Stimulated activated naive CD8-positive, alpha-beta T cell treated with anti-CD3 and anti-CD28 coated beads, Interleukin-15, Interleukin-2, amounts not matched to agents 100 ng/mL and 50 ng/mL, for 24 hours (primary cell): ENCODE data around the gene FAM216A.
"Not testable (repeated sequence)": the region's sequence is repeated elsewhere in the genome, so short reads cannot be mapped to it uniquely, and the experiment has no call there.

ENCODE experiments used
- H3K27ac Mint-ChIP-seq: one replicate; pipeline ENCODE4 v1.8.0; 2021; ENCODE audit warnings: mild to moderate bottlenecking, mixed read lengths
- H3K27me3 Mint-ChIP-seq: one replicate; pipeline ENCODE4 v1.8.0; 2021; ENCODE audit warnings: mixed read lengths
- H3K36me3 Mint-ChIP-seq: one replicate; pipeline ENCODE4 v1.8.0; 2021; ENCODE audit warnings: low read depth, mixed read lengths
- H3K4me1 Mint-ChIP-seq: one replicate; pipeline ENCODE4 v1.8.0; 2021; ENCODE audit warnings: low read depth, mixed read lengths
- H3K4me3 Mint-ChIP-seq: one replicate; pipeline ENCODE4 v1.8.0; 2021; ENCODE audit warnings: mild to moderate bottlenecking, mixed read lengths
- H3K9me3 Mint-ChIP-seq: one replicate; pipeline ENCODE4 v1.8.0; 2021; ENCODE audit warnings: mixed read lengths

FAM216A gene

DNA sequence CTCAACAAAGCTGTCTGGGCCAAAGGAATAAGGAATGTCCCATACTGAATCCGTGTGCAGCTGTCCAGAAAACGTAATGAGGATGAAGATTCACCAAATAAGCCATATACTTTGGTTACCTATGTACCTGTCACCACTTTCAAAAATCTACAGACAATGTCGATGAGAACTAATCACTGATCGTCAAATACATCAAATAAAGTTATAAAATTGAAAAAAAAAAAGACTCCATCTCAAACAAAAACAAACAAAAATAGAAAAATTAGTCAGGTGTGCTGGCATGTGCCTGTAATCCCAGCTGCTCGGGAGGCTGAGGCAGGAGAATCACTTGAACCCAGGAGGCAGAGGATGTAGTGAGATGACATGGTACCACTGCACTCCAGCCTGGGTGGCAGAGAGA, 7.5 kb upstream of the FAM216A start:
- H3K9me3 Mint-ChIP-seq, H3K4me3 Mint-ChIP-seq, H3K27ac Mint-ChIP-seq, H3K27me3 Mint-ChIP-seq: not testable (repeated sequence)
- Mint-ChIP-seq H3K36me3 (peaks cover 55% of the 10 kb centered on the region), H3K4me1 (peaks cover 12% of the 10 kb centered on the region)

DNA sequence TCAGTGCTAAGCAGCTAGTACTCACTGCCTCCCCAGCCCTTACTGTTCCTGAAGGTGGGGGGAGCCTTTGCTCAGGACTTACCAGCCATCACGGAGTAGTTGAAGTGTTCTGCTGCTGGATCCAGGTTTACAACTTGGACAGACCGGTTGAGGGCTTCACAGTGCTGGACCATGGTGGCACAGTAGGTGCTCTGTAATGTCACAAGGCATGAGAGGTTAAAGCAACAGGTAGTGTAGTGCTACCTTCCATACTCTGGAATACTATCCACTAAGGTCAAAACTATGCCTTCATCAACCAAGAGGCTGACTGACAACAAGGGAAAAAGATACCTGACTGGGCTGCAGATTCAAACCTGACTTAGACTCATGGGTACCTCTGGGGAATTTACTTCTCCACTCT, 3.6 kb upstream of the FAM216A start:
- Mint-ChIP-seq H3K36me3 (peaks cover 51% of the 10 kb centered on the region), H3K27ac (no peak overlapping the region), H3K4me3 (no peak overlapping the region), H3K9me3 (no peaks in the 10 kb centered on the region), H3K4me1 (peaks cover 40% of the 10 kb centered on the region), H3K27me3 (no peaks in the 10 kb centered on the region)

- H3K27me3 Mint-ChIP-seq, H3K4me3 Mint-ChIP-seq, H3K27ac Mint-ChIP-seq, H3K9me3 Mint-ChIP-seq: not testable (repeated sequence)
- Mint-ChIP-seq H3K4me1 (peaks cover 47% of the 10 kb centered on the region), H3K36me3 (peaks cover 54% of the 10 kb centered on the region)
Measured at GRCh38 chr12:110465765-110466164, 2.9 kb upstream of the FAM216A start.

DNA sequence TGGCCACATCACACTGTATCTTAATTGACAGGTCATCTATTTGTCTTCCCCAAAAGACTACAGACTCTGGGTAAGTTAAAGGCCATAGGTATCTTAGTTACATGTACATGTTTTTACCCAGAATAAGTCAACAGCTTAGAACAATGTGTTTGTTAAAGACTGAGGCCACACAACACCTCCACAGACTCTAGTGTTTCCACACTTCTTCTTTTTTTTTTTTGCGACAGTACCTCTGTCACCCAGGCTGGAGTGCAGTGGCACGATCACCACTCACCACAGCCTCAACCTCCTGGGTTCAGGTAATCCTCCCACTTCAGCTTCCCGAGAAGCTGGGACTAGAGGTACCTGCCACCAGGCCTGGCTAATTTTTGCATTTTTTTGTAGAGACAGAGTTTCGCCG, 1.9 kb upstream of the FAM216A start:
- Mint-ChIP-seq H3K36me3 (peaks cover 52% of the 10 kb centered on the region), H3K9me3 (no peaks in the 10 kb centered on the region), H3K4me3 (peak overlapping the region; percentile 97), H3K27me3 (no peaks in the 10 kb centered on the region), H3K27ac (no peak overlapping the region), H3K4me1 (peaks cover 52% of the 10 kb centered on the region)

- Mint-ChIP-seq H3K36me3 (peaks cover 48% of the 10 kb centered on the region), H3K4me1 (peaks cover 52% of the 10 kb centered on the region), H3K27ac (peak overlapping the region; percentile 100), H3K27me3 (no peaks in the 10 kb centered on the region), H3K9me3 (no peaks in the 10 kb centered on the region), H3K4me3 (peak overlapping the region; percentile 97)
Measured at GRCh38 chr12:110467847-110468213, 815 bp upstream of the FAM216A start.

DNA sequence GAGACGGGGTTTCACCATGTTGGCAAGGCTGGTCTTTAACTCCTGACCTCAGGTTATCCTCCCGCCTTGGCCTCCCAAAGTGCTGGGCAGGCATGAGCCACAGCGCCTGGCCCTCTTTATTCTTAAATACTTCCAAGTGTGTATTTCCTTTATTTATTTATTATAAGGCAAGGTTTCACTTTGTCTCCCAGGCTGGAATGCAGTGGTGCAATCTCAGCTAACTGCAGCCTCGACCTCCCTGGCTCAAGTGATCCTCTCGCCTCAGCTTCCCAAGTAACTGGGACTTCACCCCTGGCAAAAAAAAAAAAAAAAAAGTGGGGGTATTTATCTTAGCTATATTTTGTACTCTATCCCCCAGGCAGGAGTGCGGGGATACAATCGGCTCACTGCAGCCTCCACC, 6.8 kb downstream of the FAM216A start:
- Mint-ChIP-seq H3K27me3 (no peaks in the 10 kb centered on the region), H3K9me3 (no peaks in the 10 kb centered on the region), H3K36me3 (peaks cover 32% of the 10 kb centered on the region), H3K4me1 (peaks cover 8% of the 10 kb centered on the region), H3K4me3 (no peak overlapping the region), H3K27ac (no peak overlapping the region)

- Mint-ChIP-seq H3K27ac (peak overlapping the region; percentile 42), H3K4me1 (peaks cover 38% of the 10 kb centered on the region), H3K4me3 (peak overlapping the region; percentile 49), H3K27me3 (no peaks in the 10 kb centered on the region), H3K9me3 (peaks cover 6% of the 10 kb centered on the region), H3K36me3 (peaks cover 40% of the 10 kb centered on the region)
Measured at GRCh38 chr12:110498984-110499706, 30.5 kb downstream of the FAM216A start.

DNA sequence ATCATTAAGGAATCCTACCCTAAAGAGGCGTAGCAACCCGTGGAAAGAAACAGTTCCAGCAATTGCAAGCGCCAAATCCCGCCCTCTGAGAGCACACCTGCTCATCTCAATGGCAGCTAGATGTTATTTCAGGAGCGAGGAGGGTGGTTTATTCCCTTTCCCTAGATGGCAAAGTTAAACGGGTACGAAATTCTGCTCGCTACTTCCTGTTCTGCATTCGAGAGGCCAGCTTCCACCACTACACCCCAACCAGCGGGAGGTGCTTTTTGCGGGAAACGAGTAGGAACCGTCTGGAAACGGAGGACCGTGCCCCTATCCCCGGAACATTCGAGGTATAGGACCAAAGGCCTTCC, 32.7 kb downstream of the FAM216A start:
- H3K9me3 Mint-ChIP-seq: peaks cover 6% of the 10 kb centered on the region
- peak overlapping the region; percentile 91 for H3K4me3 Mint-ChIP-seq
- H3K27ac Mint-ChIP-seq: peak overlapping the region; percentile 95
- peaks cover 38% of the 10 kb centered on the region for H3K4me1 Mint-ChIP-seq
- no peaks in the 10 kb centered on the region for H3K27me3 Mint-ChIP-seq
- peaks cover 29% of the 10 kb centered on the region for H3K36me3 Mint-ChIP-seq

DNA sequence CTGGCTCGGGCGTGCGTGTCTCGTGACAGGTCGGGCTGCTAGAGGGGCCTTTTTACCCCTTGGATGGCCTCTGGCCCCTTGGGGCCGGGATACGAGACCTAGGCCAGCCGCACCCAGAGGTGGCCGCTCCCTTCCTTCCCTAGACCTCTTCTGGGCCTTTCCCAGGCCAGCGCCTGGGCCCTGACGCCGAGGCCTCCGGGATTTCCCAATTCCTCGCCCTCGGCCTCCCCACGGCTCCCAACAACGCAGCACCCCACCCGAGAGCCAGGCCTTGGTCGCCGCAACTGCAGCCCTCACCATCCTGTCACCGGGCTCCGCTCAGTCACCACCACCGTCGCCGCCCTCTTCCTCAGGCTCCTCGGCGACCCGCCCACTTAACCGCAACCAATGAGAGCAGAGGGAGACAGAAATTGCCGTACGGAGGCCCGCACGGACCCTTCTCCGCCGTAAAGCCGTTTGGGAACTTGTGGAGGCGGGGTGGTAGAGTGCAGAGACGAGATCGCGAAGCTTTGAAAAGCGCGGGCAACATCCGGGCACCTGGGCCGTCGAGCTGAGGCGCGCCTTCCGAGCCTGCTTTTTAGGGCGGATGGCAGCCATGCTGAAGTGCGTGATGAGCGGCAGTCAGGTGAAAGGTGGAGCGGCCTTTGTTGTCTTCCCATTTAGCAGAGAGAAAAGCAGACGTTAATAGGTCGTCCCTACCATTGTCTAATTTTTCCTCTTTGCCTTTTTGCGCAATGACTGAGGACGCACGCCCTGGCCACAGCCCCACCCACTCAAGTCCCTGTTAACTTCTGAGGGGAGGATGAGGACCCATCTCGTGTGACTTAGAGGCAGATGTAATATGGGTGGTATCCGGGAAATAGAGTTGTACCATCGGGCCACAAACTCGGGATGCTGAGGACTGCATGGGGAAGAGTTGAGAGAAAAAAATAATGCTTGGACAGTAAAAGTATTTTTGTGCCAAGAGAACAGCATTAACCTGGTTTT, 33.4 kb downstream of the FAM216A start, which contains the start of the genes RAD9B and VPS29:
TSS of gene RAD9B (plus strand) at position 580 of the 987 bp plus-strand sequence. CDS start at position 587, 7 bp downstream.
TSS of gene VPS29 (minus strand) at position 360 of the 987 bp plus-strand sequence. CDS start at position 300, 60 bp downstream.
- Mint-ChIP-seq H3K36me3 (peaks cover 25% of the 10 kb centered on the region), H3K27me3 (no peaks in the 10 kb centered on the region), H3K4me3 (peak within 1 kb of the TSS; percentile 91), H3K4me1 (peaks cover 38% of the 10 kb centered on the region), H3K9me3 (peaks cover 6% of the 10 kb centered on the region), H3K27ac (peak within 1 kb of the TSS; percentile 95)

DNA sequence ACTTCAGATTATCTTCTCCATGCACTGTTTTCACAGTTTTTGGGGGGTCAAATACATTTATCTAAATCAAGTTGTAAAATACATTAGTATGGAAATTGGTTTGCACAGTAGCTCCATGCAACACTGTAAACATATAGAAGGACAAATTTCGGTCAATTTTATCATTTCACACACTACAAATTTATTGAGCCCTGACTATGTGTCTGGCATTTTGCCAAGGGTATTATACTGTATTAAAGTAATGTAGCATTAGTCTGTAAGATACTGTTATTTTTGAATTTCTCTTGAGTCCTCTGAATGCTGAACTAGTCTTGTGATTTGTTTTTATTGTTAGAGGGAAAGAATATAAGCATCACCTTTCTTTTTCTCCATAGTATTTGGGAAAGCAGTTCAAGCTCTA, 34.8 kb downstream of the FAM216A start:
- H3K36me3 Mint-ChIP-seq: peaks cover 25% of the 10 kb centered on the region
- peaks cover 6% of the 10 kb centered on the region for H3K9me3 Mint-ChIP-seq
- peaks cover 34% of the 10 kb centered on the region for H3K4me1 Mint-ChIP-seq
- H3K27me3 Mint-ChIP-seq: no peaks in the 10 kb centered on the region
- H3K4me3 Mint-ChIP-seq: no peak overlapping the region
- peak overlapping the region; percentile 34 for H3K27ac Mint-ChIP-seq

- no peak overlapping the region for H3K4me3 Mint-ChIP-seq
- H3K4me1 Mint-ChIP-seq: peaks cover 15% of the 10 kb centered on the region
- peaks cover 14% of the 10 kb centered on the region for H3K36me3 Mint-ChIP-seq
- H3K9me3 Mint-ChIP-seq: peaks cover 6% of the 10 kb centered on the region
- no peak overlapping the region for H3K27ac Mint-ChIP-seq
- H3K27me3 Mint-ChIP-seq: no peaks in the 10 kb centered on the region
Measured at GRCh38 chr12:110505332-110505731, 36.7 kb downstream of the FAM216A start.

DNA sequence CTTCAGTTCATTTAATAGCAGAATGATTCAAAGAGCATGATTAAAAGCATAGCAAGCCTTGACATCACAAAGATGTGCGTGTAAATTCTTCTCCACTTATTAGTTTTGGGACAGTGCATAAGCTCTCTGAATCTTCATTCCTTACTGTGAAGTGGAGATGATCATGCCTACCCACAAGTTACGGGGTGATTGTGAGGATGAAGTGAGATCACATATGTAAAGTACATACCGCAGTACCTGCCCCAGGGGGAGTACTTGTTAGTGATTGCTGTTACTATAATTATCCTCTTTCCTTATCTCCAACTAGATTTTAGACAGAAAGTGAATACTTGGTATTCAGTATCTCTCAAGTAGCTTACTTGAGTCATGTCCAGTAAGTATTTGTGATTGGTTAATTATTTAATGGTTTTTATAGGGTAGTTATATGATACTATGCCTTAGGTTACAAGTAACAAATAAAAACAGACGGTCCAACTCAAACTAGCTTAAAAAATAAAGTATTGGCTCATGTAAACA, 39.5 kb downstream of the FAM216A start:
- H3K4me3 Mint-ChIP-seq: no peak overlapping the region
- no peaks in the 10 kb centered on the region for H3K36me3 Mint-ChIP-seq
- no peaks in the 10 kb centered on the region for H3K27me3 Mint-ChIP-seq
- no peaks in the 10 kb centered on the region for H3K4me1 Mint-ChIP-seq
- no peaks in the 10 kb centered on the region for H3K9me3 Mint-ChIP-seq
- no peak overlapping the region for H3K27ac Mint-ChIP-seq

- H3K4me3 Mint-ChIP-seq: no peak overlapping the region
- no peaks in the 10 kb centered on the region for H3K36me3 Mint-ChIP-seq
- no peak overlapping the region for H3K27ac Mint-ChIP-seq
- H3K9me3 Mint-ChIP-seq: no peaks in the 10 kb centered on the region
- no peaks in the 10 kb centered on the region for H3K4me1 Mint-ChIP-seq
- no peaks in the 10 kb centered on the region for H3K27me3 Mint-ChIP-seq
Measured at GRCh38 chr12:110513842-110514241, 45.2 kb downstream of the FAM216A start.

- Mint-ChIP-seq H3K36me3 (no peaks in the 10 kb centered on the region), H3K27ac (no peak overlapping the region), H3K9me3 (no peaks in the 10 kb centered on the region), H3K27me3 (no peaks in the 10 kb centered on the region), H3K4me1 (no peaks in the 10 kb centered on the region), H3K4me3 (no peak overlapping the region)
Measured at GRCh38 chr12:110514363-110514762, 45.7 kb downstream of the FAM216A start.

- H3K9me3 Mint-ChIP-seq: no peaks in the 10 kb centered on the region
- H3K36me3 Mint-ChIP-seq: no peaks in the 10 kb centered on the region
- H3K4me3 Mint-ChIP-seq: no peak overlapping the region
- H3K27ac Mint-ChIP-seq: no peak overlapping the region
- no peaks in the 10 kb centered on the region for H3K4me1 Mint-ChIP-seq
- H3K27me3 Mint-ChIP-seq: no peaks in the 10 kb centered on the region
Measured at GRCh38 chr12:110516995-110517394, 48.4 kb downstream of the FAM216A start.
